H9 (cell line): ENCODE measurements around the gene TMEM187. TPM values are rescaled to one million over a fixed set of nuclear protein-coding genes. Genes with fewer than 3 reads are reported as not detected.
A peak's percentile ranks its signal among the peaks of the same experiment; 100 is the strongest.

Source experiments
- DNase-seq: peaks from one replicate; pipeline ENCODE4 v3.0.0-alpha.2; 2017
- H2AFZ ChIP-seq: one replicate; pipeline ENCODE4 v1.6.1; 2013; ENCODE audit warnings: mild to moderate bottlenecking, low read length, control low read depth, moderate library complexity
- H2AK5ac ChIP-seq: 2 replicates; pipeline ENCODE4 v1.6.1; 2013; ENCODE audit warnings: low read length, control low read depth, mixed read lengths; ENCODE audit not compliant: insufficient read length
- H2BK120ac ChIP-seq: one replicate; pipeline ENCODE4 v1.6.1; 2013; ENCODE audit warnings: low read depth, mild to moderate bottlenecking, low read length, control low read depth, inconsistent platforms; ENCODE audit not compliant: poor library complexity, severe bottlenecking
- H2BK12ac ChIP-seq: 2 replicates; pipeline ENCODE4 v1.6.1; 2013; ENCODE audit warnings: low read length, control low read depth, mixed read lengths, low read depth; ENCODE audit not compliant: insufficient read length
- H2BK15ac ChIP-seq: 2 replicates; pipeline ENCODE4 v1.6.1; 2013; ENCODE audit warnings: low read depth, low read length, control low read depth
- H2BK20ac ChIP-seq: one replicate; pipeline ENCODE4 v1.6.1; 2013; ENCODE audit warnings: low read depth, mild to moderate bottlenecking, low read length, control low read depth, inconsistent platforms; ENCODE audit not compliant: poor library complexity, severe bottlenecking
- H2BK5ac ChIP-seq: 2 replicates; pipeline ENCODE4 v1.6.1; 2013; ENCODE audit warnings: low read length, control low read depth, mixed read lengths; ENCODE audit not compliant: insufficient read length
- H3K14ac ChIP-seq: 2 replicates; pipeline ENCODE4 v1.6.1; 2013; ENCODE audit warnings: low read length, control low read depth; ENCODE audit not compliant: insufficient read depth
- H3K18ac ChIP-seq: 2 replicates; pipeline ENCODE4 v1.6.1; 2013; ENCODE audit warnings: low read depth, mild to moderate bottlenecking, mixed read lengths, low read length, control low read depth; ENCODE audit not compliant: insufficient read length
- H3K23ac ChIP-seq: 2 replicates; pipeline ENCODE4 v1.6.1; 2013; ENCODE audit warnings: low read length, control low read depth, mixed read lengths, low read depth; ENCODE audit not compliant: insufficient read length
- H3K23me2 ChIP-seq: 2 replicates; pipeline ENCODE4 v1.6.1; 2013; ENCODE audit warnings: low read depth, mild to moderate bottlenecking, mixed read lengths, low read length, control low read depth; ENCODE audit not compliant: insufficient read length, poor library complexity, severe bottlenecking
- H3K27ac ChIP-seq: 2 replicates; pipeline ENCODE4 v1.5.1; 2013; ENCODE audit warnings: low read length, control low read depth, mixed read lengths, low read depth; ENCODE audit not compliant: insufficient read length
- H3K27me3 ChIP-seq: 2 replicates; pipeline ENCODE4 v1.6.1; 2013; ENCODE audit warnings: low read length, control low read depth, inconsistent platforms; ENCODE audit not compliant: insufficient read depth
- H3K4ac ChIP-seq: 2 replicates; pipeline ENCODE4 v1.6.1; 2013; ENCODE audit warnings: low read depth, mild to moderate bottlenecking, control low read depth, inconsistent platforms, low read length, moderate library complexity
- H3K4me1 ChIP-seq: 2 replicates; pipeline ENCODE4 v1.6.1; 2013; ENCODE audit warnings: low read length, control low read depth, inconsistent platforms; ENCODE audit not compliant: insufficient read depth
- H3K4me2 ChIP-seq: 2 replicates; pipeline ENCODE4 v1.6.1; 2013; ENCODE audit warnings: low read length, control low read depth, mixed read lengths; ENCODE audit not compliant: insufficient read length, insufficient read depth
- H3K56ac ChIP-seq: 2 replicates; pipeline ENCODE4 v1.6.1; 2013; ENCODE audit warnings: low read depth, mild to moderate bottlenecking, mixed read lengths, low read length, control low read depth; ENCODE audit not compliant: insufficient read length
- H3K79me1 ChIP-seq: 2 replicates; pipeline ENCODE4 v1.6.1; 2013; ENCODE audit warnings: low read depth, mild to moderate bottlenecking, moderate library complexity, low read length, control low read depth, inconsistent platforms; ENCODE audit not compliant: insufficient read depth, poor library complexity, severe bottlenecking
- H3K79me2 ChIP-seq: 2 replicates; pipeline ENCODE4 v1.6.1; 2013; ENCODE audit warnings: low read length, control low read depth, inconsistent platforms; ENCODE audit not compliant: insufficient read depth
- H3K9ac ChIP-seq: 2 replicates; pipeline ENCODE4 v1.6.1; 2013; ENCODE audit warnings: low read length, control low read depth, mixed read lengths; ENCODE audit not compliant: insufficient read length; ENCODE audit errors: extremely low read depth
- H3K9me3 ChIP-seq: one replicate; pipeline ENCODE4 v1.6.1; 2013; ENCODE audit warnings: low read depth, low read length, inconsistent platforms; ENCODE audit not compliant: control insufficient read depth
- H3T11ph ChIP-seq: one replicate; pipeline ENCODE4 v1.6.1; 2013; ENCODE audit warnings: mild to moderate bottlenecking, low read length, control low read depth, inconsistent platforms
- H4K20me1 ChIP-seq: one replicate; pipeline ENCODE4 v1.6.1; 2013; ENCODE audit not compliant: control insufficient read depth, insufficient read length, insufficient read depth
- H4K5ac ChIP-seq: 2 replicates; pipeline ENCODE4 v1.6.1; 2013; ENCODE audit warnings: low read depth, mild to moderate bottlenecking, mixed read lengths, low read length, control low read depth; ENCODE audit not compliant: insufficient read length
- H4K8ac ChIP-seq: replicated peaks from 2 replicates; pipeline ENCODE4 v1.6.1; 2013; ENCODE audit warnings: low read length, control low read depth, mixed read lengths, low read depth; ENCODE audit not compliant: insufficient read length
- H4K91ac ChIP-seq: 2 replicates; pipeline ENCODE4 v1.6.1; 2013; ENCODE audit warnings: low read depth, mild to moderate bottlenecking, moderate library complexity, mixed read lengths, low read length, control low read depth; ENCODE audit not compliant: insufficient read length
- H3K27ac Mint-ChIP-seq, 3 experiments: 2 replicates in 2 of 3; 3 replicates in 1 of 3; pipeline ENCODE4 v1.8.0; 2020 to 2021; ENCODE audit warnings: mixed read lengths in 3 of 3, mild to moderate bottlenecking in 1 of 3, moderate library complexity in 1 of 3
- H3K27me3 Mint-ChIP-seq: 2 replicates; pipeline ENCODE4 v1.8.0; 2021; ENCODE audit warnings: low read depth, mild to moderate bottlenecking, moderate library complexity, mixed read lengths
- H3K36me3 Mint-ChIP-seq, 3 experiments: 2 replicates in 2 of 3; 3 replicates in 1 of 3; pipeline ENCODE4 v1.8.0; 2020 to 2021; ENCODE audit warnings: low read depth in 3 of 3, mixed read lengths in 3 of 3; ENCODE audit not compliant: insufficient read depth in 1 of 3
- H3K4me1 Mint-ChIP-seq, 2 experiments: 2 replicates each; pipeline ENCODE4 v1.8.0; 2020; ENCODE audit warnings: mixed read lengths in 2 of 2
- H3K4me3 Mint-ChIP-seq, 2 experiments: 2 replicates in 1 of 2; 3 replicates in 1 of 2; pipeline ENCODE4 v1.8.0; 2020 to 2021; ENCODE audit warnings: mild to moderate bottlenecking in 2 of 2, mixed read lengths in 2 of 2, moderate library complexity in 1 of 2
- H3K9me3 Mint-ChIP-seq, 2 experiments: 2 replicates in 1 of 2; 3 replicates in 1 of 2; pipeline ENCODE4 v1.8.0; 2020; ENCODE audit warnings: mild to moderate bottlenecking in 2 of 2, mixed read lengths in 2 of 2, moderate library complexity in 1 of 2
- WGBS: extraction: QIAGEN DNeasy Blood & Tissue Kit; methylation state at CpG from one replicate; pipeline ENCODE4 v1.1.7; 2013; ENCODE audit warnings: missing lambda C conversion rate, low lambda C conversion rate, mixed read lengths; ENCODE audit not compliant: insufficient read length; ENCODE audit errors: extremely low coverage; 5-methylcytosine and 5-hydroxymethylcytosine counted together
- total RNA-seq: library from RNA; stranded (reverse); gene quantifications from 2 replicates; pipeline ENCODE4 v1.2.1, GENCODE V29; 2021
- TF ChIP-seq, protein P1 (sequence below): fragments of 200-600 bp; sonication (generic); conservative IDR thresholded peaks from 3 replicates; pipeline ENCODE4 v1.8.0; 2021; ENCODE audit warnings: antibody characterized with exemption, mild to moderate bottlenecking

The TMEM187 gene
- total RNA-seq, 1 experiment from 2014 or later, result 2.7 TPM

DNA sequence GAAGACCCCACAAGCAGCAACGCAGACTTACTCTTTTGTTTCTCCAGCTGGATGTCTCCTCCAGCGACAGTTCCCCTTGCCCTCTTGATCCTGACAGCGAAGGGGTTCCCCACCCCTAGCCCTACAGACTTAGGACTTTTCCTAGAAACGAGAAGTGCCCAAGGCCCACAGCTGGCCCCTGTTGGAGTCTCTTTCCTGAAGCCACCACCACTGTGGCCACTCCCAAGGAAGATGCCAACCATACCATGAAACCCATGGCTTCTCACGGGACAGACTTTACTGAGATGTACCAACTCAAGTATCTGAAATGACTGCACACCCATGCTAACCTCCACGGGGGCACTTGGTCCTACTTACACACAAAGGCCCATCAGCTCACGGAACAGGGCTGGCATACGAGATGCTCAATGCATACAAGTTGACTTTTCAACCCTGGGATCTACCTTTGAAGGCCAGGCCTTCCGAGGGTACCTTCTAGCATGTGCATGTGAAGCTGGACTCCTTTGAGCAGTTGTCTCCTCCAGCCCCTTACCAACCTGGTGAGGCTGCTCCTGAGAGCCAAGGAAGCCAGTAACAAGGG, 48.1 kb downstream of the TMEM187 start:
- no peak overlapping the region for H2BK5ac ChIP-seq
- no peak overlapping the region for H3K23ac ChIP-seq
- no peak overlapping the region for H4K5ac ChIP-seq
- no peak overlapping the region for H3K27ac ChIP-seq
- H3K4me1 ChIP-seq, result no peaks in the 10 kb centered on the region
- WGBS, result no CpG with 5 or more reads among the region's 9 CpGs
- no peak overlapping the region for H2AFZ ChIP-seq
- H4K20me1 ChIP-seq, result peaks cover 5% of the 10 kb centered on the region
- H2AK5ac ChIP-seq, result no peak overlapping the region
- TF ChIP-seq, protein P1, sequence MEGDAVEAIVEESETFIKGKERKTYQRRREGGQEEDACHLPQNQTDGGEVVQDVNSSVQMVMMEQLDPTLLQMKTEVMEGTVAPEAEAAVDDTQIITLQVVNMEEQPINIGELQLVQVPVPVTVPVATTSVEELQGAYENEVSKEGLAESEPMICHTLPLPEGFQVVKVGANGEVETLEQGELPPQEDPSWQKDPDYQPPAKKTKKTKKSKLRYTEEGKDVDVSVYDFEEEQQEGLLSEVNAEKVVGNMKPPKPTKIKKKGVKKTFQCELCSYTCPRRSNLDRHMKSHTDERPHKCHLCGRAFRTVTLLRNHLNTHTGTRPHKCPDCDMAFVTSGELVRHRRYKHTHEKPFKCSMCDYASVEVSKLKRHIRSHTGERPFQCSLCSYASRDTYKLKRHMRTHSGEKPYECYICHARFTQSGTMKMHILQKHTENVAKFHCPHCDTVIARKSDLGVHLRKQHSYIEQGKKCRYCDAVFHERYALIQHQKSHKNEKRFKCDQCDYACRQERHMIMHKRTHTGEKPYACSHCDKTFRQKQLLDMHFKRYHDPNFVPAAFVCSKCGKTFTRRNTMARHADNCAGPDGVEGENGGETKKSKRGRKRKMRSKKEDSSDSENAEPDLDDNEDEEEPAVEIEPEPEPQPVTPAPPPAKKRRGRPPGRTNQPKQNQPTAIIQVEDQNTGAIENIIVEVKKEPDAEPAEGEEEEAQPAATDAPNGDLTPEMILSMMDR, result no peak
- no peak overlapping the region for H4K91ac ChIP-seq
- peaks cover 9% of the 10 kb centered on the region for H3K23me2 ChIP-seq
- H3K27me3 Mint-ChIP-seq, result no peaks in the 10 kb centered on the region
- DNase-seq, result no peak
- H3K79me2 ChIP-seq, result no peaks in the 10 kb centered on the region
- no peak overlapping the region for H4K8ac ChIP-seq
- peaks cover 5 to 28% (median 10%) of the 10 kb centered on the region in 3 experiments; a peak in 6 of 7 replicates for H3K36me3 Mint-ChIP-seq
- H3K14ac ChIP-seq, result no peak overlapping the region
- no peak overlapping the region for H3T11ph ChIP-seq
- H3K4me1 Mint-ChIP-seq, result peaks cover 18 to 28% of the 10 kb centered on the region in 2 experiments
- H3K9me3 ChIP-seq, result no peaks in the 10 kb centered on the region
- peak overlapping the region; percentile 34 for H3K4me2 ChIP-seq
- peaks cover 47 to 68% of the 10 kb centered on the region in 2 experiments for H3K9me3 Mint-ChIP-seq
- H3K27me3 ChIP-seq, result no peaks in the 10 kb centered on the region
- H2BK20ac ChIP-seq, result no peak overlapping the region
- H3K79me1 ChIP-seq, result no peaks in the 10 kb centered on the region
- H2BK120ac ChIP-seq, result no peak overlapping the region
- H3K56ac ChIP-seq, result no peak overlapping the region
- peak overlapping the region; percentile 24 to 92 (median 90); a peak in 3 of 7 replicates for H3K27ac Mint-ChIP-seq
- H2BK12ac ChIP-seq, result no peak overlapping the region
- H3K4ac ChIP-seq, result no peak overlapping the region
- H3K18ac ChIP-seq, result no peak overlapping the region
- H3K9ac ChIP-seq, result no peak overlapping the region
- H3K4me3 Mint-ChIP-seq, result peak overlapping the region; percentile 63 to 76
- no peak overlapping the region for H2BK15ac ChIP-seq
